OCI-LY1 (cell line): Measurements from ENCODE around the gene TTBK1.

Source experiments
- H2AFZ ChIP-seq: fragments of 200-600 bp; sonication (generic), shearing (Covaris generic); 2 replicates; pipeline ENCODE4 v1.6.0; 2014; ENCODE audit warnings: antibody characterized with exemption, mild to moderate bottlenecking, low read length
- H3F3A ChIP-seq: fragments of 200-600 bp; sonication (generic), shearing (Covaris generic); 2 replicates; pipeline ENCODE4 v1.6.0; 2014; ENCODE audit warnings: mild to moderate bottlenecking, antibody characterized with exemption, low read length, moderate library complexity; ENCODE audit not compliant: insufficient read depth
- H3K27ac ChIP-seq: fragments of 200-600 bp; sonication (generic); 2 replicates; pipeline ENCODE4 v1.5.1; 2014; ENCODE audit warnings: low read length, mixed run types, mild to moderate bottlenecking, low read depth; ENCODE audit not compliant: poor library complexity, severe bottlenecking
- H3K27me3 ChIP-seq: fragments of 200-600 bp; sonication (generic); 2 replicates; pipeline ENCODE4 v1.6.0; 2014; ENCODE audit warnings: antibody characterized with exemption, mild to moderate bottlenecking, low read length, moderate library complexity; ENCODE audit not compliant: insufficient read depth
- H3K36me3 ChIP-seq: fragments of 200-600 bp; sonication (generic); 2 replicates; pipeline ENCODE4 v1.6.1; 2014; ENCODE audit warnings: mild to moderate bottlenecking, antibody characterized with exemption, low read length, moderate library complexity, mixed read lengths; ENCODE audit not compliant: insufficient read depth
- H3K4me1 ChIP-seq: fragments of 200-600 bp; sonication (generic); 2 replicates; pipeline ENCODE4 v1.5.1; 2014; ENCODE audit warnings: mild to moderate bottlenecking, low read length, moderate library complexity; ENCODE audit not compliant: insufficient read depth, severe bottlenecking
- H3K4me2 ChIP-seq: fragments of 200-600 bp; sonication (generic), shearing (Covaris generic); 2 replicates; pipeline ENCODE4 v1.6.1; 2014; ENCODE audit warnings: low read length
- H3K4me3 ChIP-seq: fragments of 200-600 bp; sonication (generic); 2 replicates; pipeline ENCODE4 v1.5.1; 2014; ENCODE audit warnings: low read length, low read depth, mild to moderate bottlenecking, mixed read lengths; ENCODE audit not compliant: poor library complexity, severe bottlenecking
- H3K79me2 ChIP-seq: fragments of 200-600 bp; shearing (Covaris generic); 2 replicates; pipeline ENCODE4 v1.6.1; 2016; ENCODE audit warnings: mixed run types, low read length, mixed read lengths; ENCODE audit not compliant: insufficient read depth
- H3K9ac ChIP-seq: fragments of 200-600 bp; sonication (generic), shearing (Covaris generic); 2 replicates; pipeline ENCODE4 v1.6.1; 2014; ENCODE audit warnings: mild to moderate bottlenecking, low read length, mixed read lengths
- H3K9me2 ChIP-seq: fragments of 200-600 bp; sonication (generic), shearing (Covaris generic); 2 replicates; pipeline ENCODE4 v1.6.1; 2014; ENCODE audit warnings: low read depth, mild to moderate bottlenecking, low read length, mixed read lengths
- H3K9me3 ChIP-seq: fragments of 200-600 bp; shearing (Covaris generic); 2 replicates; pipeline ENCODE4 v1.6.1; 2014; ENCODE audit warnings: low read length, mixed read lengths
- H4K20me1 ChIP-seq: fragments of 200-600 bp; sonication (generic), shearing (Covaris generic); 2 replicates; pipeline ENCODE4 v1.6.0; 2016; ENCODE audit warnings: mild to moderate bottlenecking, low read length; ENCODE audit not compliant: insufficient read depth
- EZH2 ChIP-seq: fragments of 200-600 bp; sonication (generic), shearing (Covaris generic); IDR thresholded peaks from 2 replicates; pipeline ENCODE4 v1.8.0; 2017; ENCODE audit warnings: borderline replicate concordance, mixed run types, mild to moderate bottlenecking, antibody characterized with exemption, low read length, moderate library complexity, mixed read lengths
- TF ChIP-seq, protein P1 (sequence below): fragments of 200-600 bp; sonication (generic), shearing (Covaris generic); IDR thresholded peaks from 2 replicates; pipeline ENCODE4 v1.5.1; 2017; ENCODE audit warnings: mild to moderate bottlenecking, antibody characterized with exemption, low read length, moderate library complexity, mixed read lengths

TTBK1 gene

DNA sequence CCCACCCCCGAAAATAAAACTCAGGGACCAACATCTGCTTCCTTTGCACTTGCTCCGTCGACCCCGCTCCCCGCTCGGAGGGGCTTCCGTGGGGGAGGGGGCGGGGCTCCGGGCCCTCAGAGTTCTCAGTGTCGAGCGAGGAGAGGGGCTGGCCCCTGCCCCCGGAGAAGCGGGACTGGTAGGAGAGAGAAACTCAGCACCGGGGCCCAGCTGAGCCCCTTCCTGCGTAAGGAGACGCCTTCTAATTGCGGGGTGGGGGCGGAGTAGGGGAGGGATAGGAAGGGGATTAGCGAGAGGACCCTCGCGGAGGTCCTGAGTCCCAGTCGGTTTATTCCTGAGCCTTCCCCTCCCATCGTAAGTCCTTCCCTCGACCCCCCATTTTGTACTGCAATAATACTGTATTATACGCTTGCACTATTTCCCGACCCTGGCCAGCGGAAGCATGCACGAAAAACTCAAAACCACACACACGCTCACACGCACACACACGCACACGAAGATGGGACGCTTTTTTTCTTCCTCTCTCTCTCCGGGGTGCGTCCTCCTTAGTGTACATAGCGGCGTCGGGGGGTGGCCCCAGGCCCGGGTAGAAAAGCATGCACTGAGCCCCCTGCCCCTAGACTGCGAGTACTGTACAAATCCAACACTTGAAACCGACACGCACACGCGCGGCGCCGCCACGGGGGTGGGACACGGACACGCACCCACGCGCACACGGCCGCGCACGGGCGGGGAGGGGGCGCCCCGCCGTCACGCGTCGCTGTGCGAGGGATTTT is 32.7 kb downstream of the TTBK1 start:
- Histone ChIP-seq H3K4me3 (no peak overlapping the region), H3K9me2 (no peaks in the 10 kb centered on the region), H2AFZ (no peak overlapping the region), H3K27me3 (peaks cover 10% of the 10 kb centered on the region; the same call in 1 of the 2 replicates), H3K27ac (no peak overlapping the region), H4K20me1 (no peaks in the 10 kb centered on the region), H3K9ac (no peak overlapping the region), H3K4me1 (peaks cover 6% of the 10 kb centered on the region), H3K9me3 (no peaks in the 10 kb centered on the region), H3F3A (no peaks in the 10 kb centered on the region), H3K36me3 (no peaks in the 10 kb centered on the region), H3K4me2 (peak overlapping the region; percentile 23; the same call in 1 of the 2 replicates), H3K79me2 (no peaks in the 10 kb centered on the region)
- TF ChIP-seq EZH2: no peak
- TF ChIP-seq, protein P1, sequence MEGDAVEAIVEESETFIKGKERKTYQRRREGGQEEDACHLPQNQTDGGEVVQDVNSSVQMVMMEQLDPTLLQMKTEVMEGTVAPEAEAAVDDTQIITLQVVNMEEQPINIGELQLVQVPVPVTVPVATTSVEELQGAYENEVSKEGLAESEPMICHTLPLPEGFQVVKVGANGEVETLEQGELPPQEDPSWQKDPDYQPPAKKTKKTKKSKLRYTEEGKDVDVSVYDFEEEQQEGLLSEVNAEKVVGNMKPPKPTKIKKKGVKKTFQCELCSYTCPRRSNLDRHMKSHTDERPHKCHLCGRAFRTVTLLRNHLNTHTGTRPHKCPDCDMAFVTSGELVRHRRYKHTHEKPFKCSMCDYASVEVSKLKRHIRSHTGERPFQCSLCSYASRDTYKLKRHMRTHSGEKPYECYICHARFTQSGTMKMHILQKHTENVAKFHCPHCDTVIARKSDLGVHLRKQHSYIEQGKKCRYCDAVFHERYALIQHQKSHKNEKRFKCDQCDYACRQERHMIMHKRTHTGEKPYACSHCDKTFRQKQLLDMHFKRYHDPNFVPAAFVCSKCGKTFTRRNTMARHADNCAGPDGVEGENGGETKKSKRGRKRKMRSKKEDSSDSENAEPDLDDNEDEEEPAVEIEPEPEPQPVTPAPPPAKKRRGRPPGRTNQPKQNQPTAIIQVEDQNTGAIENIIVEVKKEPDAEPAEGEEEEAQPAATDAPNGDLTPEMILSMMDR: no peak

DNA sequence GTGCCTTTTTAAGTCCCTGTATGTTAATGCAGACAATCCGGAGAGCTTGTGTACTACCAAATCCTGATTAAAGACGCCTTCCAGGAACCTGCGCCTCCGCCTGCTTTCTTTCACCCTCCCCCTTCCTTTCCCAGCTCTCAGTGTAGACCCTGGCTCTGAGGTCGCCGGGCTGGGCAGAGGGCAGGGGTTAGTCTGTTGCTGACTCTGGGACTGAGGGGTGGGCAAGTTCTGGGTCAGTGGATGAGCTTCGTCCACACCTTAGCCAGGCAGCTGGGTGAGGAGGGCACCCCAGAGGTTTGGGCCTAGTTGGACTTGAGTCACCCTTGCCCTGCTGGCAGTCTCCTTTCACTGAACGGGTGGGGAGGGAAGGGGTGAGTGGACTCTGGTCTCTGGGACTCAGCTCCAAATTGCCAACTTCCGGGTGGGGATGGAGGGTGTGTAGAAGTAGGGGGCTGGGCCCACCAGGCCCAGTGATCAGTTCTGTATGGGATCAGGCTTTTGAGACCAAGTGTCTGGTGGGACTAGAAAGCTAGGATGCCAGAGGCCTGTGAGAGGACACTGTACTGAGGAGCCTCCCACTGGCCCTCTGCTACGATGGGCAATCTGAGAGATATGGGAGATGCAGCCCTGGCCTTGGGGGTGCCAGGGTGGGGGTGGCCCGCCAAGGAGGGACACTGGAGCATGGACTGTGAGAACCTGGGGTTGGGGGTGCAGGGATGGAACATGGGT is 33.5 kb downstream of the TTBK1 start:
- no peaks in the 10 kb centered on the region for H4K20me1 ChIP-seq
- no peak overlapping the region for H3K4me2 ChIP-seq
- H3K27me3 ChIP-seq: peaks cover 10% of the 10 kb centered on the region; the same call in 1 of the 2 replicates
- H3K4me3 ChIP-seq: no peak overlapping the region
- H2AFZ ChIP-seq: no peak overlapping the region
- H3F3A ChIP-seq: no peaks in the 10 kb centered on the region
- H3K9me2 ChIP-seq: no peaks in the 10 kb centered on the region
- no peaks in the 10 kb centered on the region for H3K79me2 ChIP-seq
- H3K4me1 ChIP-seq: no peaks in the 10 kb centered on the region
- TF ChIP-seq, protein P1: no peak
- TF ChIP-seq EZH2: no peak
- no peak overlapping the region for H3K9ac ChIP-seq
- no peaks in the 10 kb centered on the region for H3K9me3 ChIP-seq
- no peaks in the 10 kb centered on the region for H3K36me3 ChIP-seq
- H3K27ac ChIP-seq: no peak overlapping the region

DNA sequence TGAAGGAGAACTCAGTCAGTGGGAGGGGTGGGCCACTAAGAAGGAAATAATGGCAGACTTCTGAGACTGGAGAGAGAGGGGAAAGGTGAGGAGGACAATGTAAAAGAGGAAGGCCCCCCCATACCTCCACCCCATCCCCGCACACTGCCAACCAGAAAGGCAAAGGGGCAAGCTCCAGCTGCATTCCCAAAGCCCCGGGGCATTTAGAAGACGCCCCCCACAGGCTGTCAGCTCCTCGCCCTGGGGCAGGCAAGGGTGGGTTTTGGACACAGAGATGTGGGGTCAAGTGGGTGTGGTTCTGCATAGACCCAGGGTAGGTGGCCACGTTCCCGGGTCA is 34.0 kb downstream of the TTBK1 start:
- TF ChIP-seq, protein P1: no peak
- TF ChIP-seq EZH2: no peak
- no peaks in the 10 kb centered on the region for H3K9me2 ChIP-seq
- no peaks in the 10 kb centered on the region for H3F3A ChIP-seq
- no peaks in the 10 kb centered on the region for H3K9me3 ChIP-seq
- no peaks in the 10 kb centered on the region for H3K79me2 ChIP-seq
- no peak overlapping the region for H3K4me2 ChIP-seq
- H3K4me1 ChIP-seq: no peaks in the 10 kb centered on the region
- H3K27ac ChIP-seq: no peak overlapping the region
- H2AFZ ChIP-seq: no peak overlapping the region
- no peaks in the 10 kb centered on the region for H4K20me1 ChIP-seq
- no peaks in the 10 kb centered on the region for H3K36me3 ChIP-seq
- H3K27me3 ChIP-seq: peaks cover 10% of the 10 kb centered on the region; the same call in 1 of the 2 replicates
- no peak overlapping the region for H3K9ac ChIP-seq
- H3K4me3 ChIP-seq: no peak overlapping the region
